Retinal pigment epithelial cell (primary cell): ENCODE results near the gene HS1BP3.
A peak's percentile ranks its signal among the peaks of the same experiment; 100 is the strongest.

Experiments used
- DNase-seq: peaks from one replicate; pipeline ENCODE4 v3.0.0-alpha.2; 2010; ENCODE audit warnings: low read depth
- H3K4me3 ChIP-seq: 2 replicates; pipeline ENCODE4 v1.5.1; 2011; ENCODE audit warnings: mild to moderate bottlenecking, low read length, control low read depth, moderate library complexity
- CTCF ChIP-seq: conservative IDR thresholded peaks from 2 replicates; pipeline ENCODE4 v1.5.1; 2011; ENCODE audit warnings: low read depth, low read length, control low read depth, inconsistent platforms

HS1BP3 gene

GRCh38 chr2:20585710-20586594, 64.9 kb downstream of the HS1BP3 start:
- no peak for DNase-seq
- H3K4me3 ChIP-seq, result no peak overlapping the region
- TF ChIP-seq CTCF, result no peak

- no peak for TF ChIP-seq CTCF
- H3K4me3 ChIP-seq, result no peak overlapping the region
- DNase-seq, result no peak
These were observed 65.6 kb downstream of the HS1BP3 start for GRCh38 chr2:20585359-20585709.

GRCh38 chr2:20584399-20585358, 66.2 kb downstream of the HS1BP3 start:
- DNase-seq, result peak; percentile 98
- H3K4me3 ChIP-seq, result no peak overlapping the region
- TF ChIP-seq CTCF, result no peak

GRCh38 chr2:20584045-20584398, 66.9 kb downstream of the HS1BP3 start:
- no peak overlapping the region for H3K4me3 ChIP-seq
- no peak for DNase-seq
- no peak for TF ChIP-seq CTCF

- TF ChIP-seq CTCF, result no peak
- H3K4me3 ChIP-seq, result no peak overlapping the region
- no peak for DNase-seq
These were observed 67.4 kb downstream of the HS1BP3 start for GRCh38 chr2:20583425-20583881.

- DNase-seq, result no peak
- no peak overlapping the region for H3K4me3 ChIP-seq
- TF ChIP-seq CTCF, result no peak
These were observed 68.2 kb downstream of the HS1BP3 start for GRCh38 chr2:20582600-20583221.
